Glutamatergic neuron (in vitro differentiated cells): ENCODE measurements around the gene ZGRF1. TPM values are rescaled to one million over a fixed set of nuclear protein-coding genes. Genes with fewer than 3 reads are reported as not detected.

Experiments
- DNase-seq: peaks from one replicate; pipeline ENCODE4 v3.0.0; 2022
- H3K27ac Mint-ChIP-seq: one replicate; pipeline ENCODE4 v1.8.0; 2020; ENCODE audit warnings: mild to moderate bottlenecking, mixed read lengths, inconsistent platforms; ENCODE audit not compliant: unreplicated experiment
- H3K27me3 Mint-ChIP-seq: one replicate; pipeline ENCODE4 v1.8.0; 2020; ENCODE audit warnings: mild to moderate bottlenecking, moderate library complexity, mixed read lengths, inconsistent platforms; ENCODE audit not compliant: unreplicated experiment
- H3K36me3 Mint-ChIP-seq: one replicate; pipeline ENCODE4 v1.8.0; 2020; ENCODE audit warnings: mild to moderate bottlenecking, mixed read lengths, inconsistent platforms; ENCODE audit not compliant: unreplicated experiment
- H3K4me1 Mint-ChIP-seq: one replicate; pipeline ENCODE4 v1.8.0; 2020; ENCODE audit warnings: mild to moderate bottlenecking, low read depth, mixed read lengths, inconsistent platforms; ENCODE audit not compliant: unreplicated experiment
- H3K4me3 Mint-ChIP-seq: one replicate; pipeline ENCODE4 v1.8.0; 2020; ENCODE audit warnings: mild to moderate bottlenecking, mixed read lengths, inconsistent platforms; ENCODE audit not compliant: unreplicated experiment
- H3K9me3 Mint-ChIP-seq: one replicate; pipeline ENCODE4 v1.8.0; 2020; ENCODE audit warnings: mild to moderate bottlenecking, moderate library complexity, mixed read lengths, inconsistent platforms; ENCODE audit not compliant: unreplicated experiment
- CTCF ChIP-seq: fragments of 200-600 bp; sonication (generic); IDR thresholded peaks from one replicate; pipeline ENCODE4 v1.5.0; 2021; ENCODE audit not compliant: partially characterized antibody, unreplicated experiment
- total RNA-seq: library from RNA; stranded (reverse); fragmentation: NEBNext Ultra II Directional; extraction: Animal tissue kit (Norgen Biotek cat#: 25700); gene quantifications from one replicate; pipeline ENCODE4 v1.2.1, GENCODE V29; 2021; ENCODE audit not compliant: unreplicated experiment

The ZGRF1 gene
- total RNA-seq, 1 donor from 2014 or later = 18.5 TPM

- H3K27ac Mint-ChIP-seq = no peak overlapping the region
- no peaks in the 10 kb centered on the region for H3K4me1 Mint-ChIP-seq
- no peak for DNase-seq
- H3K27me3 Mint-ChIP-seq = no peaks in the 10 kb centered on the region
- TF ChIP-seq CTCF = no peak
- no peak overlapping the region for H3K4me3 Mint-ChIP-seq
- H3K9me3 Mint-ChIP-seq = no peaks in the 10 kb centered on the region
- no peaks in the 10 kb centered on the region for H3K36me3 Mint-ChIP-seq
Measured at GRCh38 chr4:112589206-112589605, 47.5 kb downstream of the ZGRF1 start.

- TF ChIP-seq CTCF = no peak
- no peaks in the 10 kb centered on the region for H3K4me1 Mint-ChIP-seq
- no peak overlapping the region for H3K4me3 Mint-ChIP-seq
- H3K36me3 Mint-ChIP-seq = no peaks in the 10 kb centered on the region
- H3K9me3 Mint-ChIP-seq = no peaks in the 10 kb centered on the region
- no peak for DNase-seq
- H3K27ac Mint-ChIP-seq = no peak overlapping the region
- no peaks in the 10 kb centered on the region for H3K27me3 Mint-ChIP-seq
Measured at GRCh38 chr4:112585977-112586736, 50.6 kb downstream of the ZGRF1 start.

- Mint-ChIP-seq H3K27ac (no peak overlapping the region), H3K4me3 (no peak overlapping the region), H3K4me1 (no peaks in the 10 kb centered on the region), H3K36me3 (peaks cover 4% of the 10 kb centered on the region), H3K27me3 (no peaks in the 10 kb centered on the region), H3K9me3 (peaks cover 4% of the 10 kb centered on the region)
- no peak for TF ChIP-seq CTCF
- DNase-seq = no peak
Measured at GRCh38 chr4:112567536-112567935, 69.2 kb downstream of the ZGRF1 start.

- Mint-ChIP-seq H3K36me3 (peaks cover 4% of the 10 kb centered on the region), H3K4me3 (no peak overlapping the region), H3K4me1 (no peaks in the 10 kb centered on the region), H3K9me3 (peaks cover 4% of the 10 kb centered on the region), H3K27ac (no peak overlapping the region), H3K27me3 (no peaks in the 10 kb centered on the region)
- no peak for TF ChIP-seq CTCF
- no peak for DNase-seq
Measured at GRCh38 chr4:112564706-112565270, 71.9 kb downstream of the ZGRF1 start.
